ENCODE data around the gene IQCK.
"Not testable (repeated sequence)": the region's sequence is repeated elsewhere in the genome, so short reads cannot be mapped to it uniquely, and the experiment has no call there.

Gene IQCK

DNA sequence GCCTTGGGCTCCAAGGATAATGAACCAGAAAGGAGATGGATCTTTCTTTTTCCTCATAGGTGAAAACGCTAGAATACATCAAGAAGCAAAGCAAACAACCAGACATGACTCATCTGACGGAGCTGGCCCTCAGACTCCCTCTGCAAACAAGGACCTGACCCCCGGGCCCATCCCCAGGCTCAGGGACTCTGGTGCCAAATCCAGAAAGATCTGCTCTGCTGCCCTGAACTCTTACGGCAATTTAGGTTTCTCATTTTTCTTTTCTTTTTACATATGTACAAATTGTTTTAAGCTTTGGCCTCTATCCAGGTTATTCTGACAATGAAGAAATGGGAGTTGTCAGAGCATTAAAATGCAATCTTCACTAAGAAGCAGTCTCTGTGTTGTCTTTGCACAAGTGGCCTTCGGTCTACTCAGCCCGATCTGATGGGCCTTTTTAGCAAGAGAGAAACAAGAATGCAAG is 17.7 kb upstream of the IQCK start:
- no peak for DNase-seq

DNA sequence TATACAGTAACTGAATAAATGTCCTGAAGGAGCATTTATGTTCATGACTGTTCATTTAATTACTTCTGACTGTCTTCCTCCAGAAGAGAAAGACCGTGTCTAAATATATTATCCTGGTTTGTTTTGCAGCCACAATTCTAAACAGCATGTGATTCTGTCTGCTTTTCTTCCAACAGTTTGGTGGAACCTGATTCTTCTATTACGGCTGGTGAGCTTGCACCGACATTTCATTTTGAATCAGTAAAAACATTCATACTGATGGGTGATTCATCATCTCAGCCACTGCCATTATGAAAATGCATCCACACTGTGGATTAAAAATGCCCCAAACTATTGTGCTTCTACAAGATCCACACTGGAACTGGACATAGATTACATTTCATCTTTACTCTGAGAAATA is 17.0 kb upstream of the IQCK start:
- DNase-seq = no peak

DNA sequence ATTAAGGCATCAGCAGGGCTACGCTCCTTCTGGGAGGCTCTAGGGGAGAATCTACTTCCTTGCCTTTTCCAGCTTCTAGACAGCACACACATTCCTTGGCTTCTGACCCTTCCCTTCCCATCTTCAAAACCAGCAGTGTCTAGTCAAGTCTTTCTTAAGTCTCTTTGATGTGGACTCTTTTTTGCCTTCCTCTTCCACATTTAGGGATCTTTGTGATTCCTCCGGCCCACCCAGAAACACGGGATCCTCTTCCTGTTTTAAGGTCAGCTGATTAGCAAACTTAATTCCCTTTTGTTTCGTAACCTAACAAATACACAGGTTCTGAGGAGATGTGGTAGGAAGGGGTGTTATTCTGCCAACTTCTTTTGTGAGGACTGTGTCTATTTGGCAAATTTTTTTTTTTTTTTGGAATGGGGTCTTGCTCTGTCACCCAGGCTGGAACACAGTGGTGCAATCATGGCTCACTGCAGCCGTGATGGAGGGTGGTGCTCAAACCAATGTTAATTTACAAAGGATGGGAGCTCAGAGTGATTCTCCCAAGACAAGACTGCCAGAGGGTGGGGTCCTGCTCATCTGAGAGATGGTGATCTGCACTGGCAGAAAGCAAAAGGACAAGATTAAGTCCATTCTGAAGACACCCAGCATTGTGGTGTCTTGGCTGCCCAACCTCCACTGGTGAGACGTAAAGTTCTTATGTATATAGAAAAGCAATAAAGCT is 14.7 kb upstream of the IQCK start:
- no peak for DNase-seq

DNA sequence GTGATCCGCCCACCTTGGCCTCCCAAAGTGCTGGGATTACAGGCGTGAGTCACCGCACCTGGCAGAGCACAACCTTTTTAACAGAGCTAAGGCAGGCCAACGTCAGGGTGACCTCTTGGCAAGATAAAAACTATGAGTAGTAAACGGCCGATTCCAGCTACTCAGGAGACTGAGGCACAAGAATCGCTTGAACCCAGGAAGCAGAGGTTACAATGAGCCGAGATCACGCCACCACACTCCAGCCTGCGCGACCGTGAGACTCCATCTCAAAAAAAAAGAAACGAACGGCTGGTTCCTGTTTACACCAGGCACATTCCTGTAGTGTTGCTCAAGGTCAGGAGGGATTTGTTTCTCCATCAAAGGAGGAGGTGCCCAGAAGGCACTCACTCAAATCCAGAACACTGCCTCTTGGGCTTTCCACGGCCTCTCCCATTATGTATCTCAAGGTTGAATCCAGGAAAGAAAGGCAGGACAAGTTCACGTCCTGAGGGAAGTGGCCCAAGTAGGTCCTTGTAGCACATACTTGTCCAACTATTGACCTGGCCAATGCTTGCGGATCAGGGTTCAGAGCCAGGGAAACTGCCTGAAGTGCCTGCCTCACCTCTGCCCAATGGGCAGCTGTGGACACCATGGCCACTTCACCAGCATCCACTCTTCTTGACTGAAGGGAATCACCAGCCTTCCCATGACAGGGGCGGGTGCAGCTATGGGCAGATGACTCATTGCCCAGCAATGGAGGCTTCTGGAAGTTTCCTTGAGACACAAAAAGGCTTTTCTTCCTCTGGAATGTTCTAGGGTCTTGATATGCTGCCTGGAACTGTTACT is 13.5 kb upstream of the IQCK start:
- DNase-seq = no peak

GRCh38 chr16:19705146-19705501 is 12.9 kb upstream of the IQCK start:
- no peak for DNase-seq

GRCh38 chr16:19705843-19706242 is 12.2 kb upstream of the IQCK start:
- DNase-seq = no peak

GRCh38 chr16:19706846-19707245 is 11.2 kb upstream of the IQCK start:
- DNase-seq = no peak

- no peak for DNase-seq
Measured at GRCh38 chr16:19707569-19708295, 10.3 kb upstream of the IQCK start.

DNA sequence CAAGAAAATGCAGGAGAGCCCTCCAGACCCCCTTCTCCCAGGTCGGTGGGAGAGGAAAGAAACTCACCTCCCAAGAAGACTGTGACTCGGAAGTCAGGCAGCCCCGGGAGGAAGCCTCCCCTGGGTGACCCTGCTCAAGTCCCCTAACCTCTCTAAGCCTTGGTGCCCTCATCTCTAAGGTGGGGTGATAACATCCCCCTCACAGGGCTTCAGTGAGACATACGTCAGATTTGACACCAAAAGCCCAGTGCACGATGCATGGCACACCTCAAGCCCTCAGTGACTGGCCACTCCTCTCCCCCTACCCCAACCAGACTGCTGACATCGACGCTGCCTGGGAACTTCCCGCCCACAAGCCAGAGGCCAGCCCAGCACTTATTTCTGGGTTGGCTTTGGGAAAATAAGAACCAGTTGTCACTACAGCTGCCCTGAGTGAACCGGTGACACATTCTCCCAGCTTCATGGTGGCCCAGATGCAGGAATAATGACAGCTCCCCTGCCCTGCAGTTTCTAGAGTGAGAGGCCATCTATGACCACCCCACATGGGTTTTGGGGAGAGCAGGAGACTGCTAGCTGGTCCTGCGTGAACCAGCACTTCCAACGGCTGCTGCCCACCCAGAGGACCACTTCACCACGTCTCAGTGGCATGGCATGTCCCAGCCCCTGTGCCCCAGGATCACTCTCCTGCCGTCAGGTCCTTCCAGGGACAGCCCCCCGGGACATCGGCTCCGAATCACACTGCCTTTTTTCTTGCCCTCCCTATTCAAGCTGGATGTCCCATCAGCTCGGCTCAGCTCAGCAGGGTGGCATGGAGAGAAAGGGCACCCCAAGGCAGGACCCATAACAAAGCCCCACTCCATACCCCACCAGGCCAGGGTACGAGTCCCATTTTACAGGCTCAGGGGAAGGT is 9.5 kb upstream of the IQCK start:
- no peak for DNase-seq

DNA sequence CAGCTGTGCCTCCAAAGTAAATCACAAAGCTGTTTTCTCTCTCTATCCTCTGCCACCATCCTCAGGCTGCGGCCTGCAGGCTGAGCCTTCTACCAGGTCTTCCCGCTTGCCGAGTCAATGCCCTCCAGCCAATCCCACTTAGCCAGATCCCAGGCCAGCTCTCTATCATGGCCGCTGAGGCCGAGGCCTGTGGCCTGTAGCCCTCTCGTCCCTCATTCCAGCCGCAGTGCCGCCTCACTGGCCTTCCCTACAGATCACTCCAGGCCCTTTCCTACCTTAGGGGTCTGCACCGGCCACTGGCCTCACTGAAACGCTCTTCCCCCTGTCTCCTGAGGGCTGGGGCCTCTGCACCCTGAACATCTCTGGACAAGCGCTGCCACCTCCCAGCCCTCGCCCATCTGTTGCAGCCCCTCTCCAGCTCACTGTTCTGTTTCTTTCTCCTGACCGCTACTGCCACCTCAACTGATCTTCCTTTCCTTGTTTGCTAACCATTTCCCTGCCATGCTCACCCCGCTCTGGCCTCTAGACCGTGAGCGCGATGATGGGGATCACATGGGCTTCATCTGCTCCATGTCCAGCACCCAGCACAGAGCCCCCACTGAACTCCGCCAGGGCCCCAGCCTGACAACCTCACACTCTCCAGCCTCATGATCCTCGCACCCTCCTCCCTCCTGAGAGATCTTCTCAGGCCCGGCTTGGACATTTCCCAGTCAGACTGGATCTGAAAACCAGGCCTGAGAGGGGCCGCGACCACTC is 8.5 kb upstream of the IQCK start:
- DNase-seq = no peak

DNA sequence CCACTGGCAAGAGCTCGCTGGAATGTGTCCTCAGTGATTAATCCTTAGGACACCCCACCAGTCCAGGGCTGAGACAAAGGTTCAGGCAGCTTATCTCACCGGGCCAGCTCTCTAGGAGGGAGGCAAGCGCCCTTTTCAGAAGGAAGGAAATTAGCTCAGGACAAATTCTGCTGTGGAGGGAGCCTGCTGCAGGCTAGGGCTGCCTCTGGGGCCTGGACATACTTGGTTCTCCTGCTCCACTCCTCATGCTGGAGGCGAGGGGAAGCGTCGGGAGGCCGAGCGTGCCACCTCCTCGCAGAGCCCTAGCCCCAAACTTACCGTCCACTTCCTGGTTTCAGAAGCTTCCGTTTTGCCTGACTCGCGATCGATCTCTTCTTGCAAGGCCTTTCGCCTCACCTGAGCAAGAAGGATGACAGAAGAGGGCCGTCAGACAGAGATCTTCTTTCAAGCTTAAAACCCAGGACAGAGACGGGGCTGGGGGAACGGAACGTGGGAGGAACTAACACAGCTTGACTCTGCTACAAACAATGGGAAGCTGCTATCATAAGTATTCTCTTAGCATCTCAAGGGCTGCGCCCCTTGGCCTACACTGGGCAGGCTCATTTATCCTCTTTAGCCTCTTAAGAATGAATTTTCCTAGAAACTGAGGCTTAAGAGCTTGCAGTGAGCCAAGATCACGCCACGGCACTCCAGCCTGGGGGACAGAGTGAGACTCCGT is 7.7 kb upstream of the IQCK start:
- no peak for DNase-seq

- no peak for DNase-seq
Measured at GRCh38 chr16:19710991-19711545, 7.0 kb upstream of the IQCK start.

DNA sequence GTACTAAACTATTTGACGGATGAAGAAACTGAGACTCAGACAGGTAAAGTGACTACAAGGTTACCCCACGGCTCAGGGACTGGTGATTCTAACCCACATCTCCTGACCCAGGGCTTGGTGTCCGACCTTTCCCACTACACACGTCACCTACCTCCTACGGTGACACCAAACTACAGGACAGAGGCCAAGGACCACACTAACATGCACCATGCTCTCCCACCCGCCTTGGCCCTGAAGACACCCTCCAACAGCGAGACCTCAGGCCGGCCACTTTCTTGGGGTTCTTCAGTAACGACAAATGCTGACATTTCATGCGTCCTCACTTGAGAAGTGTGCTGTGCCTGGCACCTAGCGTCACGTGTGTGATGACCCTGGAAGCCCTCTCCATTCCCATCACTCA is 6.4 kb upstream of the IQCK start:
- no peak for DNase-seq

GRCh38 chr16:19712418-19713058 is 5.5 kb upstream of the IQCK start:
- DNase-seq = no peak

GRCh38 chr16:19713697-19714096 is 4.4 kb upstream of the IQCK start:
- DNase-seq = no peak

GRCh38 chr16:19715566-19715965 is 2.5 kb upstream of the IQCK start:
- no peak for DNase-seq

- no peak for DNase-seq
Measured at GRCh38 chr16:19716183-19716582, 1.9 kb upstream of the IQCK start.

DNA sequence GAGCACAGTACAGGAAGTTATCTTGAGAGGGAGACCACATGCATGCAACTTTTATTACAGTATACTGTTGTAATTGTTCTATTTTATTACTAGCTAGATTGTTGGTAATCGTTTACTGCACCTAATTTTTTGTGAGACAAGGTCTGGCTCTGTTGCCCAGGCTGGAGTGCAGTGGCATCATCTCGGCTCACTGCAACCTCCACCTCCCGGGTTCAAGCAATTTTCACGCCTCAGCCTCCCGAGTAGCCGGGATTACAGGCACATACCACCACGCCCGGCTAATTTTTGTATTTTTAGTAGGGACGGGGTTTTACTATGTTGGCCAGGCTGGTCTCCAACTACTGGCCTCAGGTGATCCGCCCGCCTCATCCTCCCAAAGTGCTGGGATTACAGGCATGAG is 1.3 kb upstream of the IQCK start:
- not testable (repeated sequence) for DNase-seq

- DNase-seq = peak; percentile 42
Measured at GRCh38 chr16:19717314-19717713, 757 bp upstream of the IQCK start.

DNA sequence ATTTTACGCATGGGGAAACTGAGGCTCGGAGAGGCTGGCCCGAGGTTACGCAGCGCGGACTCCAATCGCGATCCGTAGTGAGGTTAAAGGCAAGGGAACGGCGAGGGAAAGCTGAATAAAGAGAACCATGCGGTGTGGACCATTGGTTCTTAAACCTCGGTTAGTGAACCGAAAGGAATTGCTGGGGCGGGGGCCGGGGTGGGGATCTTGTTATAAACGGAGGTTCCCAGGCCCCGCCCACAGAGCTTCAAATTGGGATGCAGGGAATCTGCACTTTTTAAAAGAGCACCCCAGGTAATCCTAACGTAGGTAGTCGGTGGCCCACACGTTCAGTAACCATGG is 524 bp downstream of the IQCK start:
- DNase-seq = peak; percentile 43

Measured in NCI-H2171 treated with DMSO at 0.1 percent for 48 hours (cell line).